Panc1 (cell line): ENCODE data around the gene CCS. TPM values are rescaled to one million over a fixed set of nuclear protein-coding genes. Genes with fewer than 3 reads are reported as not detected.

Source experiments
- ATAC-seq: fragments of 200-7000 bp; cut with Tn5 transposase; 2 replicates; pipeline ENCODE4 v1.9.1; 2020; ENCODE audit warnings: mild to moderate bottlenecking, moderate library complexity
- BruUV-seq: library from RNA; stranded (reverse); fragments of 400-500 nt; replicated peaks from 2 replicates; lab custom pipeline; 2021; lab: Mats Ljungman, UMichigan
- CTCF ChIA-PET: fragments of 300-600 bp; sonication (Branson Sonifier 250); formaldehyde crosslinking; loops from one replicate; lab custom pipeline; 2022; ENCODE audit warnings: antibody characterized with exemption; lab: Charles Lee
- POLR2A ChIA-PET: fragments of 300-600 bp; sonication (Branson Sonifier 250); formaldehyde crosslinking; loops from one replicate; lab custom pipeline; 2022; ENCODE audit warnings: antibody characterized with exemption; lab: Charles Lee
- DNase-seq: peaks from one replicate; pipeline ENCODE4 v3.0.0-alpha.2; 2010; ENCODE audit warnings: low read depth, low spot score
- H3K27ac ChIP-seq: 2 replicates; pipeline ENCODE4 v1.5.1; 2011; ENCODE audit warnings: mild to moderate bottlenecking, low read length, inconsistent platforms
- H3K27me3 ChIP-seq: fragments of 200-500 bp; sonication (Bioruptor generic); 2 replicates; pipeline ENCODE4 v1.6.0; 2014; ENCODE audit warnings: low read length, inconsistent platforms; ENCODE audit not compliant: control insufficient read depth, insufficient read depth
- H3K36me3 ChIP-seq: fragments of 200-500 bp; sonication (Bioruptor generic); 2 replicates; pipeline ENCODE4 v1.5.1; 2014; ENCODE audit warnings: inconsistent platforms, mild to moderate bottlenecking, low read length, moderate library complexity; ENCODE audit not compliant: control insufficient read depth, insufficient read depth
- H3K4me1 ChIP-seq: 2 replicates; pipeline ENCODE4 v1.5.1; 2011; ENCODE audit warnings: inconsistent platforms, mild to moderate bottlenecking, low read length, moderate library complexity; ENCODE audit not compliant: control insufficient read depth, insufficient read depth
- H3K4me3 ChIP-seq, 2 experiments: 2 replicates each; pipeline ENCODE4 v1.5.1; 2011 to 2012; ENCODE audit warnings: low read depth in 2 of 2, low read length in 2 of 2, mild to moderate bottlenecking in 2 of 2, inconsistent platforms in 1 of 2, moderate library complexity in 1 of 2
- H3K9me3 ChIP-seq: fragments of 200-500 bp; sonication (Bioruptor generic); 2 replicates; pipeline ENCODE4 v1.5.1; 2014; ENCODE audit warnings: low read depth, mild to moderate bottlenecking, inconsistent platforms, low read length, moderate library complexity; ENCODE audit not compliant: control insufficient read depth, insufficient read depth
- POLR2AphosphoS5 ChIP-seq: IDR thresholded peaks from 2 replicates; pipeline ENCODE4 v1.6.1; 2012; ENCODE audit warnings: mild to moderate bottlenecking, low read depth, low read length, moderate library complexity
- SIN3A ChIP-seq: IDR thresholded peaks from 2 replicates; pipeline ENCODE4 v1.6.1; 2012; ENCODE audit warnings: low read depth, mild to moderate bottlenecking, low read length, moderate library complexity, borderline replicate concordance; ENCODE audit not compliant: insufficient read depth
- TCF7L2 ChIP-seq: IDR thresholded peaks from 2 replicates; pipeline ENCODE4 v1.6.1; 2011; ENCODE audit warnings: mild to moderate bottlenecking, low read depth, low read length, inconsistent platforms
- in situ Hi-C: cut with HindIII; loops from 2 replicates; pipeline ENCODE4 v1.10.0; 2016; ENCODE audit warnings: low sequenced_read_pairs, low pct_unique_long_range_greater_than_20kb
- intact Hi-C: fragments of 100-400 bp; cut with micrococcal nuclease; formaldehyde crosslinking; loops from one replicate; pipeline ENCODE4 v1.10.0; 2022; ENCODE audit not compliant: unreplicated experiment
- total RNA-seq: library from RNA; stranded (reverse); gene quantifications from one replicate; pipeline ENCODE4 v1.2.1, GENCODE V29; 2021; ENCODE audit not compliant: unreplicated experiment
- TF ChIP-seq, protein P1 (sequence below), 2 experiments: IDR thresholded peaks; 2 replicates each; pipeline ENCODE4 v1.6.1; 2011 to 2012; ENCODE audit warnings: low read depth in 2 of 2, control low read depth in 1 of 2, low read length in 1 of 2, mild to moderate bottlenecking in 1 of 2, moderate library complexity in 1 of 2; ENCODE audit not compliant: insufficient read depth in 1 of 2
- TF ChIP-seq, protein P2 (sequence below): fragments of 450-650 bp; IDR thresholded peaks from 2 replicates; pipeline ENCODE4 v1.5.1; 2017; ENCODE audit warnings: mild to moderate bottlenecking

The CCS gene
- total RNA-seq, 1 experiment from 2014 or later: 55.3 TPM

DNA sequence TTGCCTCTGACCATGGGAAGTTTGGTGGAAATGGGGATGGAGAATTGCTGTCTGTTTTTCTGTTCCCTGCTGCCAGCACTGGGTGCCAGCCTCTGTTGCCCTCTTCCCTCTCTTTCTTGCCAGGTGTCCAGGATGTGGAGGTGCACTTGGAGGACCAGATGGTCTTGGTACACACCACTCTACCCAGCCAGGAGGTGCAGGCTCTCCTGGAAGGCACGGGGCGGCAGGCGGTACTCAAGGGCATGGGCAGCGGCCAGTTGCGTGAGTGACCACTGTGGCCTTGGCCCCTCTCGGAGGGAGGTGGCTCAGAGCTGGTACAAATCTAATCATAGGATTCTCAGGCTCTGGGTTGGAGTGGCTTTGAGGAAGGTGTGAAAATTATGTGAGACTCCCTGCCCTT is 6.0 kb downstream of the CCS start:
- in situ Hi-C loops: no loop called here
- Histone ChIP-seq H3K9me3 (no peaks in the 10 kb centered on the region), H3K27me3 (no peaks in the 10 kb centered on the region), H3K4me3 (no peak overlapping the region), H3K27ac (no peak overlapping the region), H3K4me1 (peaks cover 4% of the 10 kb centered on the region), H3K36me3 (no peaks in the 10 kb centered on the region; the same call in 1 of the 2 replicates)
- POLR2A ChIA-PET: no interaction called here
- no peak for DNase-seq
- ATAC-seq: no peak
- intact Hi-C loops: no loop called here
- TF ChIP-seq TCF7L2 (no peak), SIN3A (no peak), POLR2AphosphoS5 (no peak)
- TF ChIP-seq, protein P1, sequence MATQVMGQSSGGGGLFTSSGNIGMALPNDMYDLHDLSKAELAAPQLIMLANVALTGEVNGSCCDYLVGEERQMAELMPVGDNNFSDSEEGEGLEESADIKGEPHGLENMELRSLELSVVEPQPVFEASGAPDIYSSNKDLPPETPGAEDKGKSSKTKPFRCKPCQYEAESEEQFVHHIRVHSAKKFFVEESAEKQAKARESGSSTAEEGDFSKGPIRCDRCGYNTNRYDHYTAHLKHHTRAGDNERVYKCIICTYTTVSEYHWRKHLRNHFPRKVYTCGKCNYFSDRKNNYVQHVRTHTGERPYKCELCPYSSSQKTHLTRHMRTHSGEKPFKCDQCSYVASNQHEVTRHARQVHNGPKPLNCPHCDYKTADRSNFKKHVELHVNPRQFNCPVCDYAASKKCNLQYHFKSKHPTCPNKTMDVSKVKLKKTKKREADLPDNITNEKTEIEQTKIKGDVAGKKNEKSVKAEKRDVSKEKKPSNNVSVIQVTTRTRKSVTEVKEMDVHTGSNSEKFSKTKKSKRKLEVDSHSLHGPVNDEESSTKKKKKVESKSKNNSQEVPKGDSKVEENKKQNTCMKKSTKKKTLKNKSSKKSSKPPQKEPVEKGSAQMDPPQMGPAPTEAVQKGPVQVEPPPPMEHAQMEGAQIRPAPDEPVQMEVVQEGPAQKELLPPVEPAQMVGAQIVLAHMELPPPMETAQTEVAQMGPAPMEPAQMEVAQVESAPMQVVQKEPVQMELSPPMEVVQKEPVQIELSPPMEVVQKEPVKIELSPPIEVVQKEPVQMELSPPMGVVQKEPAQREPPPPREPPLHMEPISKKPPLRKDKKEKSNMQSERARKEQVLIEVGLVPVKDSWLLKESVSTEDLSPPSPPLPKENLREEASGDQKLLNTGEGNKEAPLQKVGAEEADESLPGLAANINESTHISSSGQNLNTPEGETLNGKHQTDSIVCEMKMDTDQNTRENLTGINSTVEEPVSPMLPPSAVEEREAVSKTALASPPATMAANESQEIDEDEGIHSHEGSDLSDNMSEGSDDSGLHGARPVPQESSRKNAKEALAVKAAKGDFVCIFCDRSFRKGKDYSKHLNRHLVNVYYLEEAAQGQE (IDR thresholded peaks at IDR 0.05; ENCODE audit: insufficient read depth in 1 of 2, low read depth in 2 of 2, low read length in 1 of 2): no peak
- TF ChIP-seq, protein P2, sequence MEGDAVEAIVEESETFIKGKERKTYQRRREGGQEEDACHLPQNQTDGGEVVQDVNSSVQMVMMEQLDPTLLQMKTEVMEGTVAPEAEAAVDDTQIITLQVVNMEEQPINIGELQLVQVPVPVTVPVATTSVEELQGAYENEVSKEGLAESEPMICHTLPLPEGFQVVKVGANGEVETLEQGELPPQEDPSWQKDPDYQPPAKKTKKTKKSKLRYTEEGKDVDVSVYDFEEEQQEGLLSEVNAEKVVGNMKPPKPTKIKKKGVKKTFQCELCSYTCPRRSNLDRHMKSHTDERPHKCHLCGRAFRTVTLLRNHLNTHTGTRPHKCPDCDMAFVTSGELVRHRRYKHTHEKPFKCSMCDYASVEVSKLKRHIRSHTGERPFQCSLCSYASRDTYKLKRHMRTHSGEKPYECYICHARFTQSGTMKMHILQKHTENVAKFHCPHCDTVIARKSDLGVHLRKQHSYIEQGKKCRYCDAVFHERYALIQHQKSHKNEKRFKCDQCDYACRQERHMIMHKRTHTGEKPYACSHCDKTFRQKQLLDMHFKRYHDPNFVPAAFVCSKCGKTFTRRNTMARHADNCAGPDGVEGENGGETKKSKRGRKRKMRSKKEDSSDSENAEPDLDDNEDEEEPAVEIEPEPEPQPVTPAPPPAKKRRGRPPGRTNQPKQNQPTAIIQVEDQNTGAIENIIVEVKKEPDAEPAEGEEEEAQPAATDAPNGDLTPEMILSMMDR: no peak
- no TSS peak for BruUV-seq
- CTCF ChIA-PET: no interaction called here

DNA sequence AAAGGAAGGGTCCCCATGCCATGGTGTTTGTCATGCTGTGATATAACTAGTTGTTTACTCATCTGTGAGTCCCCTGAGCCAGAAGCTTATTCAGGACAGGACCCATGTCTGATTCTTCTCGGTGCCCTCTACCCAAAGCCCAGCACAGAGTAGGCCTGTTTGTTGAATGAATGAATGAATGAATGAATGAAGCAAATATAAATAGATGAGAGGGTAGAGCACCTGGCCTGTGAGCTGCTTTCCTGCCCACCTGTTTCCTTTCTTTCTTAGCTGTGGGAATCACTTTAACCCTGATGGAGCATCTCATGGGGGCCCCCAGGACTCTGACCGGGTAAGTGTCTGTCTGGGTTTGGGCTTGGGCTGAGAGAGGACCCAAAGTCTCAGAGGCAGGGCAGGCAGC is 7.2 kb downstream of the CCS start:
- H3K4me3 ChIP-seq: no peak overlapping the region
- no TSS peak for BruUV-seq
- TF ChIP-seq, protein P1 (IDR thresholded peaks at IDR 0.05; ENCODE audit: insufficient read depth in 1 of 2, low read depth in 2 of 2, low read length in 1 of 2): no peak
- TF ChIP-seq POLR2AphosphoS5 (no peak), TCF7L2 (no peak)
- TF ChIP-seq, protein P2: no peak
- H3K27me3 ChIP-seq: no peaks in the 10 kb centered on the region
- in situ Hi-C loops: no loop called here
- no peak for DNase-seq
- ChIA-PET CTCF (interaction anchor here (0.7 kb wide), 1 partner anchor 116 kb away, joined by 3 read pairs; no protein-coding TSS in a partner anchor), POLR2A (no interaction called here)
- no peaks in the 10 kb centered on the region for H3K9me3 ChIP-seq
- H3K4me1 ChIP-seq: no peaks in the 10 kb centered on the region; the same call in 1 of the 2 replicates
- no peak overlapping the region for H3K27ac ChIP-seq
- ATAC-seq: no peak
- no peaks in the 10 kb centered on the region; the same call in 1 of the 2 replicates for H3K36me3 ChIP-seq
- intact Hi-C loops: no loop called here
